NCI-H2081 (cell line): ENCODE results near the gene GBF1.

Experiments
- DNase-seq, 2 experiments: peaks; one replicate each; lab custom pipeline; 2025; lab: John Stamatoyannopoulos, UW

GBF1 gene

GRCh38 chr10:102352066-102352715, 106.9 kb downstream of the GBF1 start:
- peak; percentile 53 to 54 for DNase-seq

- no peak for DNase-seq
Observed at GRCh38 chr10:102354451-102354850, 109.1 kb downstream of the GBF1 start.

- DNase-seq, result no peak
Observed at GRCh38 chr10:102358712-102359382, 113.5 kb downstream of the GBF1 start.

DNA sequence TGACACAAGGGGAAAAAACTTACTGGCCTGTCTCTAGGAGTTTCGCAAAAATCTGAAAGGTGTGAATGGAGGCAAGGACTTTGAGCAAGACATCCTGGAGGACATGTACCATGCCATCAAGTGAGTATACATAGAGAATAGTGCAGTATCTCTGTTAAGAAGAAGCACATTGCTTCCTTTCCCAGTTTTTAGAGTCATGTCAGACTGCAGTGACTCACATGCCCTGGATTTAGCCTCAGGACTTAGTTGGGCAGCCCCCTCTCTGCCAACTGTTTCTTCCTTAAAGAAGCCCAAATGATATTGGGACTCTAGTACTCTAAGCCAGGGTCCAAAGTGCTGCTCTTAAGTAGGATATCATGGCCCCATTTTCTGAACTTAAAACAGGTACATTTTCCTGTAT, 122.1 kb downstream of the GBF1 start:
- no peak for DNase-seq

DNA sequence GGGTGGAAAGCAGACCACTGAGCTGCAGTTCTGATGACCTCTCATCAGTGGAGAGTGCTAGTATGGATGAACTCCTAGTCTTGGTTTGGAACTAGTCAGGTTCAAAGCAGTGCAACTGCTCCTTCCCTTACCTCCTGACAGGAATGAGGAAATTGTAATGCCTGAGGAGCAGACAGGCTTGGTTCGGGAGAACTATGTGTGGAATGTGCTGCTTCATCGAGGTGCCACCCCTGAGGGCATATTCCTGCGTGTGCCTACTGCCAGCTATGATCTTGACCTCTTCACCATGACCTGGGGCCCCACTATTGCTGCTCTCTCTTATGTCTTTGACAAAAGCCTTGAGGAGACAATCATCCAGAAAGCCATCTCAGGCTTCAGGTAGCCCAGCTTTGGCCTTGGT, 122.7 kb downstream of the GBF1 start:
- DNase-seq, result no peak

- DNase-seq, result no peak
Observed at GRCh38 chr10:102371295-102371694, 126.0 kb downstream of the GBF1 start.

DNA sequence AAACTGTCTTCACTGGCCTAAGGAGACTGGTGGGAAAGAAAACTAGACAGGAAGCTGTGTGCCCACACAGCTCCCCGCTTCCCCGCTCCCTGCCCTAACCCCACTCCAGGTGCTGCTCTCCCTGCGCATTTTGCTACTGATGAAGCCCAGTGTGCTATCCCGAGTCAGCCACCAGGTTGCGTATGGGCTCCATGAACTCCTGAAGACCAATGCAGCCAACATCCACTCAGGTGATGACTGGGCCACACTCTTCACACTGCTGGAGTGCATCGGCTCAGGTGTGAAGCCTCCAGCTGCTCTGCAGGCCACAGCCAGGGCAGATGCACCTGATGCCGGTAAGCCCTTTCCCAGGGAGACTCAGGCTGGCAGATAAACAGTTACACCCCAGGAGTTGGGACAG, 129.9 kb downstream of the GBF1 start:
- DNase-seq, result no peak

DNA sequence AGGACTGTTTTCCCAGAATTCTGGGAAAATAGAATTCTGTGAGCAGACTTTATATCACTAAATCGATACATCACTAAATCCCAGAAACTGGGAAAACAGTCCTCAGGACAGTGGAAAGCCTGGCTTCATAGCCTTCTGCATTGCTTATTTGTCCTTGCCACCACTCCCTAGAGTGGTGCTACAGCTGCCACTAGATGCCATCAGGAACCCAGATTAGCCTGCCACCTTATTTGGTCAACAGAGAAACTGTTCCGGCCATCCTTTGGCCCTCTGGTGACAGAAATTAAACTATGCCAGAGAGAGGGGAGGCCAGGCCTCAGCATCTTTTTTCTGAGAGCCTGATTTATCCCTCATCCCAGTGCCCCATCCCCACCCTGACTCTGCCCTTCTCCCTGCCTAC, 130.5 kb downstream of the GBF1 start:
- no peak for DNase-seq

DNA sequence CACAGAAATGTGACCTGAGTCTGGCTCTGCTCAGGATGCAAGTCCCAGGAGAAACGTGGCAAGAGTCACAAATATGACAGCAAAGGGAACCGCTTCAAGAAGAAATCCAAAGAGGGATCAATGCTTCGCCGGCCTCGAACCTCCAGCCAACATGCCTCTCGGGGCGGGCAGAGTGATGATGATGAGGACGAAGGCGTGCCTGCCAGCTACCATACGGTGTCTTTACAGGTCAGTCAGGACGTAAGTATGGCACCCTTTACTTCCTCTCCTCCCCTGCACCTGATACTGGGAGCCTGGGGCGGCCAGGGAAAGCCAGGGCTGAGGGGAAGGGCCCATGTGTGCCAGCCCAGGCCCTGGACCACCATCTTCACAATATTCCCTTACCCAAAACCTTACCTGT, 131.6 kb downstream of the GBF1 start:
- no peak for DNase-seq

- no peak for DNase-seq
Observed at GRCh38 chr10:102379383-102379782, 134.1 kb downstream of the GBF1 start.

DNA sequence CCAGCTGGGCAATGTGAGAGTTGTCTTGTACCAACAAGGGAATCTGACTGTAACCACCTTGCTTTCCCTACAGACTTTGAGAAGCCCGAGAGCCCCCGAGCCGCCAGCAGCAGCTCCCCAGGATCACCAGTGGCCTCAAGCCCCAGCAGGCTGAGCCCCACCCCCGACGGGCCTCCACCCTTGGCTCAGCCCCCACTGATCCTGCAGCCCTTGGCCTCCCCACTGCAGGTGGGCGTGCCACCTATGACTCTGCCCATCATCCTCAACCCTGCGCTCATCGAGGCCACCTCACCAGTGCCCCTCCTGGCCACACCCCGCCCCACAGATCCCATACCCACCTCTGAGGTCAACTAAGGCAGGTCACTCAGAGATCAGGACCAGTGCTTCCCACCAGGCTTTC, 136.7 kb downstream of the GBF1 start:
- DNase-seq, result no peak

DNA sequence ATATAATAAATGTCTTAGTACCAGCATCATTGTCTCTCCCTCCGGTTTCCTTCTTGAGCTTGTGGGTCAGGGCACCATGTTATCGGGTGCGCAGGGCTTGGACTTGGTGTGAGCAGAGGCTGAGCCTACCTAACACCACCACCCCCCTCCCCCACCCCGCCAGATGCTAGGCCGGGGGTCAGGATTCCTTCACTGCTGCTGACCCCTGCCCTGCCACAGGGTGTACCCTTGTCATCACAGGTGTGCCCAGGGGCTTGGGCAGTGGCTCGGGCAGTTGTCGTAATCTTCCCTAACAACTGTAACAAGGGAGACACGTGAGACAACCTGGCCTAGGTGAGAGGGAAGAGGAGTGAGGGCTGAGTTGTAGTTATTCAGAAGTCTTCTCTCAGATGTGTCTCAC, 137.5 kb downstream of the GBF1 start:
- DNase-seq, result no peak

- DNase-seq, result no peak
Observed at GRCh38 chr10:102384053-102384452, 138.7 kb downstream of the GBF1 start.

DNA sequence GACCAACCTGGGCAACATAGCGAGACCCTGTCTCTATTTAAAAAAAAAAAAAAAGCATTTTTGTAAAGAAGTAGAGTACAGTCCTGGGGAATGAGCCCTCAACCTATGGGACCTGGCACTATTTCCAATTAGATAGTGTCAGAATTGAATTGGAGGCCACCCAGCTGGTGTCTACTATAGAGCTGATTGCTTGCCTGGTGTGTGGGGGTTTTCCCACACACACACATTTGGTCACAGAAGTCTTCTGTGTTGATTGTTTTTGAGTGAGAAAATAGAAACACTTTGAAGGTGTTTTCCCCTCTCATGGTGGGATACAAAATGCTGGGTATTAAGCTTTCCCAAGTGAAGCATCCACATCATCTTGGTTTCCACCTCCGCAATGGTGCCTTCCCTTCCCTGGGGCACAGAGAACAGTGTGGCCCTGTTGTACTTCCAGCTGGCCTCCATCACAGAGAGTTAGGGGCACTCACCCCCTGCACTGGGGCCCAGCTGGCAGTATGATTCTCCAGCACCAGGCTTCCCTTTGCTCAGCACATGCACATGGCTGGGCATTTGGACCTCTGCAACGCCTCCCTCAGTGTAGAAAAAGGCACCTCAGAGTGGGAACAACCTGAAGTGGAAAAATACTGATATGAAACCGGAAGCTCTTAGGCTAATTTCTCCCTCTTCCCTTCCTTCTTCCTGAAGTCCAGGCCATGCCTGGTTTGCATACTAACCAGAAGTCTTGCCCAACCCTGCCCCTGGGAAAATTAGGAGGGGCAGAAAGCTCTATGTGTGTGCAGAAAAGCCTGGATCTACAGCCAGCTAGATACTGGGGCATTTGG, 139.5 kb downstream of the GBF1 start:
- DNase-seq, result no peak

DNA sequence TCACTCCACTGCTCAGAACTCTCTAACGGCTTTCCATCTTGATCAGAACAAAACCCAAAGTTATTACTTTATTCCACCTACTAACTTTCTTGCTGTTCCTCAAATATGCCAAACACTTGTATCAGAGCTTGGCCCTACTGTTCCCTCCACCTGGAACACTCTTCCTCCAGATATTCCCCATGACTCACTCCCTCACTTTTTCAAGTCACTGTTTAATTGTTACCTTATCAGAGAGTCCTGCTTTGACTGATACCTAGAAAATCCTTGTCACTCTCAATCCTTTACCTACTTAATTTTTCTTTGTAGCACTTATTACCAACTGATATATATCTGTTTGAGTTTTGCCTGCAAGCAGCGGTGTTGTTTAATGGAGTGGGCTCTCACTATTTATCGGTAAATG, 144.6 kb downstream of the GBF1 start:
- no peak for DNase-seq

DNA sequence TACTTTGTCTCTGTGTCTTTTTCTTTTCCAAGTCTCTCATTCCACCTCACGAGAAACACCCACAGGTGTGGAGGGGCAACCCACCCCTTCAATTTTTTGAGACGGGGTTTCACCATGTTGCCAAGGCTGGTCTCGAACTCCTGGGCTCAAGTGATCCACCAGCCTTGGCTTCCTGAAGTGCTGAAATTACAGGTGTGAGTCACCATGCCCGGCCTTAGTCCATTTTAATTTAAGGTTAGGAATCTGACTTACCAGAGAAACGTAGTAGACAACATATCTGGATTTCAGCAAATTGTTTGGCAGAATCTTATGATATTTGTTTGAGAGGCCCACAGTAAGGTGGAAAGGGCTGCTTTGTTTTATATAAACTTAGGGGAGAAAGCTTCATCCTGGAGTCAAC, 147.0 kb downstream of the GBF1 start:
- DNase-seq, result no peak

GRCh38 chr10:102393411-102394078, 148.2 kb downstream of the GBF1 start:
- peak in 1 of 2 experiments; percentile 54 for DNase-seq

GRCh38 chr10:102394079-102394800, 148.9 kb downstream of the GBF1 start:
- DNase-seq, result peak; percentile 49 to 57

DNA sequence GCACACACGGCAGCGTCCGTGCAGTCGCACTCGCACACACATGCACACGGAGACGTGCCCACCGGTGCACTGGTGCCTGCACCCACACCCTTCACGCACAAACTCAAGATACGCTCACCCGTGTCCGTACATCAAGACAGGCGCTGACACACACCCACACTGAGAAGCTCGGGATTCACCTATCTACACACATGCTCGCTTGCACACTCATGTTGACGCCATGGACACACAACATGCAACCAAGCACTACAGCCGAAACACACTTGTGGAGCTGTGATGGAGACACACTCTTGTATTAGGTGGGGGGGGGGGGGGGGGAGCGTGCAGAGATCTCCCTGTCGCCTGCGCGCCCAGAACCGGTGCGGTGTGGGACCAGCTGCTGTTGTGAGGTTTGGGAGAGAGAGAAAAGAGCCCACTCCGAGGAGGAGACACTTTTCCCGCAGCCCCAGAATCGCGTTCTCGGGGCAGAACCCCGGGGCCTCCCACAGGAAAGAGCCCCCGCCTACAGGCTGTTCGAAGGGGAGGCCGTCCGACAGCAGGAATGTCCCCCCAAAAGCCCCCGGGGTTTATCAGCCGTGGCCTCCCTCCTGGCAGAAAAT, 149.6 kb downstream of the GBF1 start:
- DNase-seq, result no peak

DNA sequence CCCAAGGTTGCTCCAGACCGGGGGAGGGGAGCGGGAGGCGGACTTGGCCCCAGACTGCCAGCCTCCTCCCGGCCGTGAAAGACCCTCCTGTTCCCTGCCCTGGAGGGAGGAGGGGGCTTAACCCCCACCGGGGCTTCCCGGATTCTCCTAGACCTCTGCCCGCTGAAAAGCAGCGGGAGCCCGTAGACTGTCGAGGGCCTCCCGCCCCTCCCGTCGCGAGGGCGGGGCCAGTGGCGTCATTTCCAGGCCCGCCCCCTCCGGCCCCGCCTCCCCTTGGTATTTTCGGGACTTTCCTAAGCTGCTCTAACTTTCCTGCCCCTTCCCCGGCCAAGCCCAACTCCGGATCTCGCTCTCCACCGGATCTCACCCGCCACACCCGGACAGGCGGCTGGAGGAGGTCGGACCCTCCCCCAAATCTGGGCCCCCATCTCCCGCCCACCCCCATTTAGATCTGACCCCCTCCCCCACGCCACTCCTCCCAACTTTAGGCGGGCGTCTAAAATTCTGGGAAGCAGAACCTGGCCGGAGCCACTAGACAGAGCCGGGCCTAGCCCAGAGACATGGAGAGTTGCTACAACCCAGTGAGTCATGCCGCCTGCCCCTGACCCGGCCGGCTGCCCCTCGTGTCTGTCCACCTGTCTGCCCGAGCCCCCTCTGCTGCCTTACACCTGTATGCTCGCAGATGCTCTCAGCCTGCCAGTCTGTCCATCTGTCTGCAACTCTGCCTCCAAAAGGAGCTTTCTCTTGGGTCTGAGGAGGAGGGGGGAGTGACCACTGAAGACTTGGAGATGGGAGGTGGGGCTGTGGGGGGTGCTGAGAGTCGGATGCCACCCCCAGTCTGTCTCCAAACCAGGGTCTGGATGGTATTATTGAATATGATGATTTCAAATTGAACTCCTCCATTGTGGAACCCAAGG, 150.3 kb downstream of the GBF1 start, which contains the start of gene NFKB2:
TSS of gene NFKB2 (plus strand) at position 306 of the 917 bp plus-strand sequence. CDS start at position 561, 255 bp downstream.
- DNase-seq, result peak; percentile 25 to 45
